22Rv1 (cell line): ENCODE data around the gene JADE1.

Experiments
- ZFX ChIP-seq: fragments of 450-650 bp; IDR thresholded peaks from 2 replicates; pipeline ENCODE4 v1.6.1; 2017; ENCODE audit warnings: antibody characterized with exemption, borderline replicate concordance
- TF ChIP-seq, protein P1 (sequence below): fragments of 450-650 bp; IDR thresholded peaks from 2 replicates; pipeline ENCODE4 v1.5.1; 2017; ENCODE audit warnings: mild to moderate bottlenecking

DNA sequence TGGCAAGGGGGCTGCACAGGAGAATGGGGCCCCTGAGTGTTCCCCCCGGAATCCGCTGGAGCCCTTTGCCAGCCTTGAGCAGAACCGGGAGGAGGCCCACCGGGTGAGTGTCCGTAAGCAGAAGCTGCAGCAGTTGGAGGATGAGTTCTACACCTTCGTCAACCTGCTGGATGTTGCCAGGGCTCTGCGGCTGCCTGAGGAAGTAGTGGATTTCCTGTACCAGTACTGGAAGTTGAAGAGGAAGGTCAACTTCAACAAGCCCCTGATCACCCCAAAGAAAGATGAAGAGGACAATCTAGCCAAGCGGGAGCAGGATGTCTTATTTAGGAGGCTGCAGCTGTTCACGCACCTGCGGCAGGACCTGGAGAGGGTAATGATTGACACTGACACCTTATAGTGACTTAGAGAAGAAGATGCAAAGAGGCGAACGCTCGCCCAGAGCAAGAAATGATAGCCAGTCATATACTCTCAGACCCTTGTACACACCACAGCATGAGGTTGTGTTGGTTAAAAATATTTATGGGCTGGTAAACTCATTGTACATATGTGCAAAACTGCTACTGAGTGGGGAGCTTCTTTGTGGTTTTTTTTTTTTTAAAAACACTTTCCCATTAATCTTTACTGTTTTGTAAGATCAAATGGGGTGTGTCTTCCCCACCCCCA, 52.5 kb downstream of the JADE1 start:
- TF ChIP-seq, protein P1, sequence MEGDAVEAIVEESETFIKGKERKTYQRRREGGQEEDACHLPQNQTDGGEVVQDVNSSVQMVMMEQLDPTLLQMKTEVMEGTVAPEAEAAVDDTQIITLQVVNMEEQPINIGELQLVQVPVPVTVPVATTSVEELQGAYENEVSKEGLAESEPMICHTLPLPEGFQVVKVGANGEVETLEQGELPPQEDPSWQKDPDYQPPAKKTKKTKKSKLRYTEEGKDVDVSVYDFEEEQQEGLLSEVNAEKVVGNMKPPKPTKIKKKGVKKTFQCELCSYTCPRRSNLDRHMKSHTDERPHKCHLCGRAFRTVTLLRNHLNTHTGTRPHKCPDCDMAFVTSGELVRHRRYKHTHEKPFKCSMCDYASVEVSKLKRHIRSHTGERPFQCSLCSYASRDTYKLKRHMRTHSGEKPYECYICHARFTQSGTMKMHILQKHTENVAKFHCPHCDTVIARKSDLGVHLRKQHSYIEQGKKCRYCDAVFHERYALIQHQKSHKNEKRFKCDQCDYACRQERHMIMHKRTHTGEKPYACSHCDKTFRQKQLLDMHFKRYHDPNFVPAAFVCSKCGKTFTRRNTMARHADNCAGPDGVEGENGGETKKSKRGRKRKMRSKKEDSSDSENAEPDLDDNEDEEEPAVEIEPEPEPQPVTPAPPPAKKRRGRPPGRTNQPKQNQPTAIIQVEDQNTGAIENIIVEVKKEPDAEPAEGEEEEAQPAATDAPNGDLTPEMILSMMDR: no peak
- TF ChIP-seq ZFX: no peak
